SK-N-SH treated with all-trans-retinoic acid at 6 μM for 48 hours (cell line): Measurements from ENCODE around the gene LCMT1.

Source experiments
- ATAC-seq: fragments of 200-7000 bp; cut with Tn5 transposase; 3 replicates; pipeline ENCODE4 v1.9.1; 2020; ENCODE audit warnings: mild to moderate bottlenecking, moderate library complexity
- ARNTL ChIP-seq: fragments of 450-650 bp; formaldehyde crosslinking; IDR thresholded peaks from 2 replicates; pipeline ENCODE4 v1.5.0; 2020; ENCODE audit warnings: low read depth, mild to moderate bottlenecking, moderate library complexity, borderline replicate concordance
- BACH2 ChIP-seq: fragments of 250-450 bp; sonication (Bioruptor Pico); IDR thresholded peaks from 2 replicates; pipeline ENCODE4 v1.9.0; 2021; ENCODE audit warnings: mild to moderate bottlenecking, borderline replicate concordance
- CSDC2 ChIP-seq: fragments of 250-450 bp; sonication (Bioruptor Pico); IDR thresholded peaks from 2 replicates; pipeline ENCODE4 v1.5.0; 2020; ENCODE audit warnings: mild to moderate bottlenecking, moderate library complexity
- ESRRG ChIP-seq: fragments of 250-450 bp; sonication (Bioruptor Pico); IDR thresholded peaks from 2 replicates; pipeline ENCODE4 v1.6.1; 2021; ENCODE audit warnings: mild to moderate bottlenecking
- GLIS3 ChIP-seq: fragments of 250-450 bp; sonication (Bioruptor Pico); IDR thresholded peaks from 2 replicates; pipeline ENCODE4 v1.5.0; 2020; ENCODE audit warnings: mild to moderate bottlenecking, moderate library complexity
- ISL1 ChIP-seq: fragments of 250-450 bp; sonication (Bioruptor Pico); IDR thresholded peaks from 2 replicates; pipeline ENCODE4 v2.1.2; 2022; ENCODE audit warnings: mild to moderate bottlenecking, moderate library complexity
- OSR1 ChIP-seq: fragments of 250-450 bp; sonication (Bioruptor Pico); IDR thresholded peaks from 2 replicates; pipeline ENCODE4 v1.8.0; 2022; ENCODE audit warnings: moderate library complexity, mild to moderate bottlenecking, inconsistent platforms
- PPARA ChIP-seq: fragments of 250-450 bp; sonication (Bioruptor Pico); IDR thresholded peaks from 2 replicates; pipeline ENCODE4 v1.5.0; 2020; ENCODE audit warnings: mild to moderate bottlenecking, borderline replicate concordance
- RARB ChIP-seq: fragments of 250-450 bp; sonication (Bioruptor Pico); IDR thresholded peaks from 2 replicates; pipeline ENCODE4 v1.8.0; 2021; ENCODE audit warnings: mild to moderate bottlenecking, moderate library complexity
- SNAI2 ChIP-seq: fragments of 250-450 bp; sonication (Bioruptor Pico); IDR thresholded peaks from 2 replicates; pipeline ENCODE4 v1.5.0; 2020; ENCODE audit warnings: mild to moderate bottlenecking, moderate library complexity
- TCF4 ChIP-seq: fragments of 250-450 bp; sonication (Bioruptor Pico); IDR thresholded peaks from 2 replicates; pipeline ENCODE4 v1.8.0; 2021; ENCODE audit warnings: mild to moderate bottlenecking, moderate library complexity, borderline replicate concordance
- TOX ChIP-seq: fragments of 250-450 bp; sonication (Bioruptor Pico); IDR thresholded peaks from 2 replicates; pipeline ENCODE4 v1.8.0; 2021; ENCODE audit warnings: mild to moderate bottlenecking, moderate library complexity, borderline replicate concordance
- ZC3H10 ChIP-seq: fragments of 250-450 bp; sonication (Bioruptor Pico); IDR thresholded peaks from 2 replicates; pipeline ENCODE4 v1.5.1; 2021; ENCODE audit warnings: mild to moderate bottlenecking, moderate library complexity
- ZFP3 ChIP-seq: fragments of 250-450 bp; sonication (Bioruptor Pico); IDR thresholded peaks from 2 replicates; pipeline ENCODE4 v1.5.0; 2020; ENCODE audit warnings: mild to moderate bottlenecking, moderate library complexity
- ZFP30 ChIP-seq: fragments of 450-650 bp; formaldehyde crosslinking; IDR thresholded peaks from 2 replicates; pipeline ENCODE4 v1.5.0; 2022; ENCODE audit warnings: mild to moderate bottlenecking, moderate library complexity
- ZNF565 ChIP-seq: fragments of 450-650 bp; formaldehyde crosslinking; conservative IDR thresholded peaks from 2 replicates; pipeline ENCODE4 v1.5.0; 2020; ENCODE audit warnings: low read depth, mild to moderate bottlenecking, moderate library complexity
- ZNF70 ChIP-seq: fragments of 450-650 bp; formaldehyde crosslinking; IDR thresholded peaks from 2 replicates; pipeline ENCODE4 v1.5.0; 2020; ENCODE audit warnings: mild to moderate bottlenecking, moderate library complexity
- ZNF8 ChIP-seq: fragments of 450-650 bp; formaldehyde crosslinking; IDR thresholded peaks from 2 replicates; pipeline ENCODE4 v1.5.0; 2020; ENCODE audit warnings: mild to moderate bottlenecking, moderate library complexity
- TF ChIP-seq, protein P1 (sequence below): fragments of 250-450 bp; sonication (Bioruptor Pico); IDR thresholded peaks from 2 replicates; pipeline ENCODE4 v1.8.0; 2021; ENCODE audit warnings: low read depth, mild to moderate bottlenecking, moderate library complexity, borderline replicate concordance
- TF ChIP-seq, protein P2 (sequence below): fragments of 250-450 bp; sonication (Bioruptor Pico); IDR thresholded peaks from 2 replicates; pipeline ENCODE4 v1.5.1; 2020; ENCODE audit warnings: low read depth, mild to moderate bottlenecking, moderate library complexity

The LCMT1 gene

DNA sequence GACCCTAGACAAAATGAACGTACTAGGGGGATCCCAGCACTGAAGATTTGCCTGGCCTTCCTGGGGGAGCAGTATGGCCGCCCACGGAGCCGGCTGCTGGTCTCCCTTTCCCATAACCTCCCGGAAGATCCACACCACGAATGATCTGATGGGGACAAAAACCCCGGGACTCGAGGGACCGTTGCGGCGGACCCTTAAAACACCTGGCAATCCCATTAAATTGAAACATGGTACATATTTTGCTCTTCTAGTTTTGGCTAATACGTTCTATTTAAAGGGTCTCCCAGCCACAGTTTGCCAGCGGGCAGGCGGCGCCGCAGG is 45.2 kb upstream of the LCMT1 start (continued):
- TF ChIP-seq, protein P1, sequence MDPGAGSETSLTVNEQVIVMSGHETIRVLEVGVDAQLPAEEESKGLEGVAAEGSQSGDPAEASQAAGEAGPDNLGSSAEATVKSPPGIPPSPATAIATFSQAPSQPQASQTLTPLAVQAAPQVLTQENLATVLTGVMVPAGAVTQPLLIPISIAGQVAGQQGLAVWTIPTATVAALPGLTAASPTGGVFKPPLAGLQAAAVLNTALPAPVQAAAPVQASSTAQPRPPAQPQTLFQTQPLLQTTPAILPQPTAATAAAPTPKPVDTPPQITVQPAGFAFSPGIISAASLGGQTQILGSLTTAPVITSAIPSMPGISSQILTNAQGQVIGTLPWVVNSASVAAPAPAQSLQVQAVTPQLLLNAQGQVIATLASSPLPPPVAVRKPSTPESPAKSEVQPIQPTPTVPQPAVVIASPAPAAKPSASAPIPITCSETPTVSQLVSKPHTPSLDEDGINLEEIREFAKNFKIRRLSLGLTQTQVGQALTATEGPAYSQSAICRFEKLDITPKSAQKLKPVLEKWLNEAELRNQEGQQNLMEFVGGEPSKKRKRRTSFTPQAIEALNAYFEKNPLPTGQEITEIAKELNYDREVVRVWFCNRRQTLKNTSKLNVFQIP (CRISPR knock-in tag): no peak
- TF ChIP-seq ZNF70 (CRISPR knock-in tag) (no peak), CSDC2 (no peak), SNAI2 (CRISPR knock-in tag) (no peak), ESRRG (CRISPR knock-in tag) (no peak), ZNF8 (CRISPR knock-in tag) (no peak)

DNA sequence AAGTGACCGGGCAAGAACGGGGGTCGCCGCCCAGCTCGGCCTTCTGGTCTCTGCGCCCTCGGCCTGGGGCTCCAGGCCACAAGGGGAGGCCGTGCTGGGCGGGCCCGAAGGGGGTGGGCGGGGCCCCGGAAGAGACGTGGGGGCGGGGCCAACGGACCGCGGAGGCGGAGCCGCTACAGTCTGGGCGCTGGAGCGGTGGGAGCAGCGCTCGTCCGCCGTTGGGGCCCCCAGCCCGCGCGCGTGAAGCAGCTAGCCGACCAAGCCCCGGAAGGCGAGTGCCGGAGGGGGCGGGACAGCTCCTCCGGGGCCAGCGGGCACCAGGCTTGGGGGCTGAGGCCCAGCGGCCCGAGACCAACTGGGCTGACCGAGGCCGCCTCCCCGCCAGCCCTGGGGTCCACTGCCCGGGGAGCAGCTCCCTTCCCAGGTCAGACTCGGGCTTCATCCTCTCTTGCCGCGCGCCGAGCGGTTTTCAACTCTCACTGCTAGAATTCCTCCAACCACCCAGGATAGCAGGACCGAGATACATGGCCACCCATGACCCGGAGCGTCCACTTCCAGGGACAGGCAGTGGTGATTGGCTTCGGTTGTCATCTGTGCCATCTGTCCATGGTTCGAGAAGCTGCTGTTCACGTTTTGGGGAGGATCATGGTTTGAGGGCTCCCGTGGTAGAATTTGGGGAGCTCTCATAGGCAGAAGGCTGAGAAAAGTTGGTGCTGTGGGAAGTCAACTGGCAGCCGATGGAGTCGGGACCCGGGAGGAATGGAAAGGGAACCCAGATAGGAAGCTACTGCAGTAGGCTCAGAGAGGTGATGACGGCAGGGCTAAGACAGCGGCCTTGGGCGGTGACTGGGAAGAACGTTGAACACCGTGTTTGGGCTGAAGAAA is 44.6 kb upstream of the LCMT1 start:
- ATAC-seq: peak; percentile 99
- TF ChIP-seq, protein P2, sequence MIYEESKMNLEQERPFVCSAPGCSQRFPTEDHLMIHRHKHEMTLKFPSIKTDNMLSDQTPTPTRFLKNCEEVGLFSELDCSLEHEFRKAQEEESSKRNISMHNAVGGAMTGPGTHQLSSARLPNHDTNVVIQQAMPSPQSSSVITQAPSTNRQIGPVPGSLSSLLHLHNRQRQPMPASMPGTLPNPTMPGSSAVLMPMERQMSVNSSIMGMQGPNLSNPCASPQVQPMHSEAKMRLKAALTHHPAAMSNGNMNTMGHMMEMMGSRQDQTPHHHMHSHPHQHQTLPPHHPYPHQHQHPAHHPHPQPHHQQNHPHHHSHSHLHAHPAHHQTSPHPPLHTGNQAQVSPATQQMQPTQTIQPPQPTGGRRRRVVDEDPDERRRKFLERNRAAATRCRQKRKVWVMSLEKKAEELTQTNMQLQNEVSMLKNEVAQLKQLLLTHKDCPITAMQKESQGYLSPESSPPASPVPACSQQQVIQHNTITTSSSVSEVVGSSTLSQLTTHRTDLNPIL (CRISPR knock-in tag): no peak
- no peak for TF ChIP-seq ZNF565 (CRISPR knock-in tag)
- TF ChIP-seq SNAI2 (CRISPR knock-in tag): no peak
- TF ChIP-seq ZFP3 (CRISPR knock-in tag): no peak
- TF ChIP-seq ESRRG (CRISPR knock-in tag): no peak
- TF ChIP-seq, all 23 proteins: peak for 0

DNA sequence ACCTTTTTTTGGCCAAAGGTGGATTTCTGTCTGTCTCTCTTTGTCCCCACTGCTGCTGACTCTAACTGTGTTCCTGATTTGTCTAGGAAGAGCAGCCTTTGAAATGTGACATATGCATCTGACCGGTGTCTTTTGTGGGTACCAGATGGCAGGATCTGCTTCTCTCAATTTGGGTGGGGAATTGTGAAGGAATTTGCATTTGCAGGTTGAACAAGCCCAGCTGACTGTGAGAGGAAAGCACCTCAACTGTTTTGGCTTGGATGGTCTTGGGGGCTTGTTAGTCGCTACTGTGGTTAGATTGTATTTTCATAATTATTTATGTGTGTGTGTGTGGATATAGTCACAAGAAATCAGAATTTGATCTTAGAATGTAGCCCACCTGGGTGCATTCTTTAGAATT is 37.7 kb upstream of the LCMT1 start:
- no peak for ATAC-seq
- TF ChIP-seq ARNTL (CRISPR knock-in tag): no peak
- no peak for TF ChIP-seq RARB (CRISPR knock-in tag)
- no peak for TF ChIP-seq ISL1
- TF ChIP-seq PPARA (CRISPR knock-in tag): no peak
- TF ChIP-seq CSDC2: no peak
- no peak for TF ChIP-seq ZNF565 (CRISPR knock-in tag)
- TF ChIP-seq GLIS3 (CRISPR knock-in tag): no peak
- TF ChIP-seq ZC3H10 (CRISPR knock-in tag): no peak
- no peak for TF ChIP-seq ZFP30

DNA sequence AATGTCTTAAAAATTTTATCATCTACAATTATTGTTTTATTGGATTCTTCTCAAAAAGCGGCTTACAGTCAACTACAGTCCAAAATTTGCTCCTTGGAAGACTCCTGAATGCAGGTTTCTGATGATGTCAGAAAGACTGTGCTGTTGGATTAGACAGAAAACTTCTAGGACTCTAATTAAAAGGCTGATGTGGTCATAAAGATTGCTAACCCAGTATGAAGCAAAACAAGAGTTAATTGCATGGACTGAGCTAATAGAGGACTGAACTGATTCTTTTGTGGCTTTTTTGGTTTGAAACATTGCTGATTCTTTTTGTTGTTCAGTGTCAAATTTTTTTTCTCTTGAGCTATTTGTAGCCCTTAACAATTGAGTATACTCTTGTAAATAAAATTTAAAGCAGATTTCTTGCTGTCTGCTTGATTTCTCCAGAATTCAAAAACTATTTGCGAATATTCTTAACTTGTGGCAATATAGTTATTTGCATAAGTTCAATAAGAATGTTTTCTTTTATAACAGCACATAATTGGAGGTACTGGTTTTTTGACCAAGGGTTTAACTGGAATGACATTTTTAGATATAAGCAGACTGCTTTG is 33.1 kb upstream of the LCMT1 start:
- ATAC-seq: no peak
- no peak for TF ChIP-seq TCF4 (CRISPR knock-in tag)
- TF ChIP-seq ZC3H10 (CRISPR knock-in tag): no peak
- TF ChIP-seq PPARA (CRISPR knock-in tag): no peak
- TF ChIP-seq ZNF565 (CRISPR knock-in tag): no peak
- TF ChIP-seq, protein P1 (CRISPR knock-in tag): no peak
- no peak for TF ChIP-seq BACH2
- TF ChIP-seq, protein P2 (CRISPR knock-in tag): no peak
- no peak for TF ChIP-seq OSR1 (CRISPR knock-in tag)
- no peak for TF ChIP-seq ARNTL (CRISPR knock-in tag)
- no peak for TF ChIP-seq TOX (CRISPR knock-in tag)
- TF ChIP-seq RARB (CRISPR knock-in tag): no peak
- TF ChIP-seq SNAI2 (CRISPR knock-in tag): no peak
- TF ChIP-seq, all 23 proteins: peak for 0
